HepG2 (cell line): ENCODE data around the gene JSRP1. TPM values are rescaled to one million over a fixed set of nuclear protein-coding genes. Genes with fewer than 3 reads are reported as not detected.
A peak's percentile ranks its signal among the peaks of the same experiment; 100 is the strongest.

Experiments used
- CAMTA2 ChIP-seq: sonication (generic); formaldehyde crosslinking; IDR thresholded peaks from 2 replicates; pipeline ENCODE4 v1.4.0; 2020; ENCODE audit warnings: mild to moderate bottlenecking, missing genetic modification reagents, borderline replicate concordance
- HES4 ChIP-seq: sonication (generic); formaldehyde crosslinking; IDR thresholded peaks from 2 replicates; pipeline ENCODE4 v1.9.0; 2021; ENCODE audit warnings: mild to moderate bottlenecking, missing genetic modification reagents, borderline replicate concordance
- JUNB ChIP-seq: sonication (generic); formaldehyde crosslinking; IDR thresholded peaks from 2 replicates; pipeline ENCODE4 v1.8.0; 2022; ENCODE audit warnings: missing genetic modification reagents, mild to moderate bottlenecking, borderline replicate concordance
- KDM5B ChIP-seq: sonication (generic); formaldehyde crosslinking; IDR thresholded peaks from 2 replicates; pipeline ENCODE4 v1.4.0; 2020; ENCODE audit warnings: missing genetic modification reagents, mild to moderate bottlenecking, borderline replicate concordance
- KLF13 ChIP-seq: sonication (generic); formaldehyde crosslinking; IDR thresholded peaks from 2 replicates; pipeline ENCODE4 v1.4.0; 2020; ENCODE audit warnings: mild to moderate bottlenecking, missing genetic modification reagents
- MYNN ChIP-seq: sonication (generic); formaldehyde crosslinking; IDR thresholded peaks from 2 replicates; pipeline ENCODE4 v1.4.0; 2020; ENCODE audit warnings: mild to moderate bottlenecking, low read depth, missing genetic modification reagents
- NFIB ChIP-seq: sonication (generic); formaldehyde crosslinking; IDR thresholded peaks from 2 replicates; pipeline ENCODE4 v1.9.0; 2021; ENCODE audit warnings: missing genetic modification reagents, mild to moderate bottlenecking, borderline replicate concordance
- PAWR ChIP-seq: sonication (generic); formaldehyde crosslinking; IDR thresholded peaks from 2 replicates; pipeline ENCODE4 v1.4.0; 2020; ENCODE audit warnings: missing genetic modification reagents, mild to moderate bottlenecking, borderline replicate concordance
- RERE ChIP-seq: IDR thresholded peaks from 2 replicates; pipeline ENCODE4 v1.6.1; 2016; ENCODE audit warnings: low read depth, missing genetic modification reagents, missing compliant biosample characterization
- TGIF2 ChIP-seq: IDR thresholded peaks from 2 replicates; pipeline ENCODE4 v1.6.1; 2016; ENCODE audit warnings: control low read depth, missing compliant biosample characterization
- ZMAT3 ChIP-seq: sonication (generic); formaldehyde crosslinking; conservative IDR thresholded peaks from 2 replicates; pipeline ENCODE4 v1.7.0; 2021; ENCODE audit warnings: missing genetic modification reagents
- ZNF256 ChIP-seq: sonication (generic); formaldehyde crosslinking; conservative IDR thresholded peaks from 2 replicates; pipeline ENCODE4 v1.4.0; 2020; ENCODE audit warnings: missing genetic modification reagents
- ZNF496 ChIP-seq: sonication (generic); formaldehyde crosslinking; IDR thresholded peaks from 2 replicates; pipeline ENCODE4 v1.8.1; 2023; ENCODE audit warnings: mild to moderate bottlenecking, moderate library complexity, missing genetic modification reagents; ENCODE audit not compliant: insufficient replicate concordance
- ZNF777 ChIP-seq: sonication (generic); formaldehyde crosslinking; IDR thresholded peaks from 2 replicates; pipeline ENCODE4 v1.4.0; 2020; ENCODE audit warnings: missing genetic modification reagents
- ZNF816 ChIP-seq: sonication (generic); formaldehyde crosslinking; IDR thresholded peaks from 2 replicates; pipeline ENCODE4 v1.8.0; 2022; ENCODE audit warnings: missing genetic modification reagents, mild to moderate bottlenecking, borderline replicate concordance
- polyA plus RNA-seq, 8 experiments: library from polyadenylated mRNA; depleted of rRNA in 3 of 8; stranded (reverse) in 7 of 8; unstranded in 1 of 8; fragments of >200 nt; fragmentation: Illumina TruSeq in 4 of 8; extraction: Trizol in 4 of 8; gene quantifications; 2 replicates each; pipeline versions ENCODE4 v1.2.1 to v1.2.3, GENCODE V29; 2011 to 2016; ENCODE audit warnings: low read depth in 4 of 8, missing spikeins in 1 of 8, mixed read lengths in 1 of 8; ENCODE audit not compliant: insufficient read depth in 1 of 8
- total RNA-seq, 5 experiments: library from RNA; depleted of rRNA; stranded (reverse); fragments of >200 nt; fragmentation: Illumina TruSeq; extraction: Trizol; gene quantifications; 2 replicates each; pipeline ENCODE4 v1.2.3, GENCODE V29; 2016; ENCODE audit warnings: low read depth in 1 of 5
- TF ChIP-seq, protein P1 (sequence below): sonication (generic); formaldehyde crosslinking; IDR thresholded peaks from 2 replicates; pipeline ENCODE4 v1.5.0; 2020; ENCODE audit warnings: missing genetic modification reagents, mild to moderate bottlenecking, borderline replicate concordance
- TF ChIP-seq, protein P2 (sequence below): sonication (generic); formaldehyde crosslinking; IDR thresholded peaks from 2 replicates; pipeline ENCODE4 v1.5.1; 2020; ENCODE audit warnings: mild to moderate bottlenecking, moderate library complexity, missing genetic modification reagents
- TF ChIP-seq, protein P3 (sequence below): sonication (generic); formaldehyde crosslinking; IDR thresholded peaks from 2 replicates; pipeline ENCODE4 v1.4.0; 2020; ENCODE audit warnings: missing genetic modification reagents
- TF ChIP-seq, protein P4 (sequence below): sonication (generic); formaldehyde crosslinking; IDR thresholded peaks from 2 replicates; pipeline ENCODE4 v1.4.0; 2020; ENCODE audit warnings: missing genetic modification reagents, low read depth, mild to moderate bottlenecking, borderline replicate concordance

JSRP1 gene
- total and polyA plus RNA-seq, 2 of the 13 experiments (the other 11 are each of a cell fraction or from before 2014, with no cell fraction given): 0.16 to 0.38 TPM

DNA sequence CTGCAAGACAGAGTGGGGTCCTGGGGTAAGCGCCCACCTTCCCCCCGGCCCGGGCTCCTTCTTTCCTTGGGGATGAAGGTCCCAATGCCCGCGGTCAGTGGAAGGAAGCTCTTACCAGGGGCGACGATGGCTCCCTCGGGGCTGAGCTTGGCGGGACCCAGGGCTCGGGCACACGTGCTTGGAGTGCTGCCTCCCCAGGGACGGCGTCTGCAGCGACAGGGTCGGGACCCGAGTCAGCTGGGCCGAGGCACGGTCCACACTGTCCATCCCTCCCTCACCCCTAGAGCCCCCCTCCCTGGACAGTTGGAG lies 3.5 kb downstream of the JSRP1 start (continued):
- TF ChIP-seq TGIF2 (CRISPR knock-in tag) (no peak), ZNF816 (CRISPR knock-in tag) (0 out of 2 replicates have a peak, but pooled peaks have one; percentile 36), PAWR (no peak), KLF13 (CRISPR knock-in tag) (peak; percentile 76; the same call in 1 of the 2 replicates), CAMTA2 (CRISPR knock-in tag) (no peak), JUNB (CRISPR knock-in tag) (no peak), ZNF777 (peak; percentile 65; the same call in 1 of the 2 replicates), ZNF496 (CRISPR knock-in tag) (no peak), ZNF256 (CRISPR knock-in tag) (0 out of 2 replicates have a peak, but pooled peaks have one; percentile 24), HES4 (0 out of 2 replicates have a peak, but pooled peaks have one; percentile 49), NFIB (CRISPR knock-in tag) (no peak), KDM5B (peak; percentile 60; the same call in 1 of the 2 replicates), RERE (CRISPR knock-in tag) (no peak), MYNN (CRISPR knock-in tag) (no peak), ZMAT3 (no peak; the same call in 1 of the 2 replicates)
- TF ChIP-seq, protein P1, sequence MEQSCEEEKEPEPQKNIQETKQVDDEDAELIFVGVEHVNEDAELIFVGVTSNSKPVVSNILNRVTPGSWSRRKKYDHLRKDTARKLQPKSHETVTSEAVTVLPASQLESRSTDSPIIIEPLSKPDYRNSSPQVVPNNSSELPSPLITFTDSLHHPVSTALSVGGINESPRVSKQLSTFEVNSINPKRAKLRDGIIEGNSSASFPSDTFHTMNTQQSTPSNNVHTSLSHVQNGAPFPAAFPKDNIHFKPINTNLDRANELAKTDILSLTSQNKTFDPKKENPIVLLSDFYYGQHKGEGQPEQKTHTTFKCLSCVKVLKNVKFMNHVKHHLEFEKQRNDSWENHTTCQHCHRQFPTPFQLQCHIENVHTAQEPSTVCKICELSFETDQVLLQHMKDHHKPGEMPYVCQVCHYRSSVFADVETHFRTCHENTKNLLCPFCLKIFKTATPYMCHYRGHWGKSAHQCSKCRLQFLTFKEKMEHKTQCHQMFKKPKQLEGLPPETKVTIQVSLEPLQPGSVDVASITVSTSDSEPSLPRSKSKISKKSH (CRISPR knock-in tag): no peak
- TF ChIP-seq, protein P2, sequence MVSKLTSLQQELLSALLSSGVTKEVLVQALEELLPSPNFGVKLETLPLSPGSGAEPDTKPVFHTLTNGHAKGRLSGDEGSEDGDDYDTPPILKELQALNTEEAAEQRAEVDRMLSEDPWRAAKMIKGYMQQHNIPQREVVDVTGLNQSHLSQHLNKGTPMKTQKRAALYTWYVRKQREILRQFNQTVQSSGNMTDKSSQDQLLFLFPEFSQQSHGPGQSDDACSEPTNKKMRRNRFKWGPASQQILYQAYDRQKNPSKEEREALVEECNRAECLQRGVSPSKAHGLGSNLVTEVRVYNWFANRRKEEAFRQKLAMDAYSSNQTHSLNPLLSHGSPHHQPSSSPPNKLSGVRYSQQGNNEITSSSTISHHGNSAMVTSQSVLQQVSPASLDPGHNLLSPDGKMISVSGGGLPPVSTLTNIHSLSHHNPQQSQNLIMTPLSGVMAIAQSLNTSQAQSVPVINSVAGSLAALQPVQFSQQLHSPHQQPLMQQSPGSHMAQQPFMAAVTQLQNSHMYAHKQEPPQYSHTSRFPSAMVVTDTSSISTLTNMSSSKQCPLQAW (CRISPR knock-in tag): peak; percentile 20; the same call in 1 of the 2 replicates
- TF ChIP-seq, protein P3, sequence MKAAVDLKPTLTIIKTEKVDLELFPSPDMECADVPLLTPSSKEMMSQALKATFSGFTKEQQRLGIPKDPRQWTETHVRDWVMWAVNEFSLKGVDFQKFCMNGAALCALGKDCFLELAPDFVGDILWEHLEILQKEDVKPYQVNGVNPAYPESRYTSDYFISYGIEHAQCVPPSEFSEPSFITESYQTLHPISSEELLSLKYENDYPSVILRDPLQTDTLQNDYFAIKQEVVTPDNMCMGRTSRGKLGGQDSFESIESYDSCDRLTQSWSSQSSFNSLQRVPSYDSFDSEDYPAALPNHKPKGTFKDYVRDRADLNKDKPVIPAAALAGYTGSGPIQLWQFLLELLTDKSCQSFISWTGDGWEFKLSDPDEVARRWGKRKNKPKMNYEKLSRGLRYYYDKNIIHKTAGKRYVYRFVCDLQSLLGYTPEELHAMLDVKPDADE (CRISPR knock-in tag): peak; percentile 90; the same call in 1 of the 2 replicates
- TF ChIP-seq, protein P4, sequence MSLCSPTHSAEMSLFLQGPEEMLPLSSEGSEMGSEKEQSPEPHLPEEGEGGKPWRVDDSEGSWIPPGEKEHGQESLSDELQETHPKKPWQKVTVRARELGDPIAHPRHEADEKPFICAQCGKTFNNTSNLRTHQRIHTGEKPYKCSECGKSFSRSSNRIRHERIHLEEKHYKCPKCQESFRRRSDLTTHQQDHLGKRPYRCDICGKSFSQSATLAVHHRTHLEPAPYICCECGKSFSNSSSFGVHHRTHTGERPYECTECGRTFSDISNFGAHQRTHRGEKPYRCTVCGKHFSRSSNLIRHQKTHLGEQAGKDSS (CRISPR knock-in tag): 0 out of 2 replicates have a peak, but pooled peaks have one; percentile 14
